Ishikawa (cell line): ENCODE results near the gene ZCCHC10.

Experiments
- CEBPB ChIP-seq: IDR thresholded peaks from 2 replicates; pipeline ENCODE4 v1.6.1; 2012
- CREB1 ChIP-seq: IDR thresholded peaks from 2 replicates; pipeline ENCODE4 v1.6.1; 2012; ENCODE audit warnings: low read depth
- EGR1 ChIP-seq: IDR thresholded peaks from 2 replicates; pipeline ENCODE4 v1.6.1; 2012
- EP300 ChIP-seq: IDR thresholded peaks from 2 replicates; pipeline ENCODE4 v1.6.1; 2012; ENCODE audit warnings: borderline replicate concordance
- FOXM1 ChIP-seq: IDR thresholded peaks from 2 replicates; pipeline ENCODE4 v1.6.1; 2012; ENCODE audit warnings: low read depth, borderline replicate concordance
- NFIC ChIP-seq: IDR thresholded peaks from 2 replicates; pipeline ENCODE4 v1.6.1; 2012
- RAD21 ChIP-seq: IDR thresholded peaks from 2 replicates; pipeline ENCODE4 v1.6.1; 2012; ENCODE audit warnings: low read depth
- REST ChIP-seq: IDR thresholded peaks from 2 replicates; pipeline ENCODE4 v1.6.1; 2012; ENCODE audit warnings: low read depth, mild to moderate bottlenecking
- TAF1 ChIP-seq: IDR thresholded peaks from 2 replicates; pipeline ENCODE4 v1.6.1; 2012; ENCODE audit warnings: low read depth, mild to moderate bottlenecking
- TCF12 ChIP-seq: IDR thresholded peaks from 2 replicates; pipeline ENCODE4 v1.6.1; 2012; ENCODE audit warnings: low read depth
- TEAD4 ChIP-seq: IDR thresholded peaks from 2 replicates; pipeline ENCODE4 v1.6.1; 2012
- USF1 ChIP-seq: IDR thresholded peaks from 2 replicates; pipeline ENCODE4 v1.6.1; 2012
- YY1 ChIP-seq: IDR thresholded peaks from 2 replicates; pipeline ENCODE4 v1.6.1; 2012; ENCODE audit warnings: low read depth
- ZBTB7A ChIP-seq: IDR thresholded peaks from 2 replicates; pipeline ENCODE4 v1.6.1; 2012; ENCODE audit warnings: low read depth
- TF ChIP-seq, protein P1 (sequence below): IDR thresholded peaks from 2 replicates; pipeline ENCODE4 v1.6.1; 2012

The ZCCHC10 gene

DNA sequence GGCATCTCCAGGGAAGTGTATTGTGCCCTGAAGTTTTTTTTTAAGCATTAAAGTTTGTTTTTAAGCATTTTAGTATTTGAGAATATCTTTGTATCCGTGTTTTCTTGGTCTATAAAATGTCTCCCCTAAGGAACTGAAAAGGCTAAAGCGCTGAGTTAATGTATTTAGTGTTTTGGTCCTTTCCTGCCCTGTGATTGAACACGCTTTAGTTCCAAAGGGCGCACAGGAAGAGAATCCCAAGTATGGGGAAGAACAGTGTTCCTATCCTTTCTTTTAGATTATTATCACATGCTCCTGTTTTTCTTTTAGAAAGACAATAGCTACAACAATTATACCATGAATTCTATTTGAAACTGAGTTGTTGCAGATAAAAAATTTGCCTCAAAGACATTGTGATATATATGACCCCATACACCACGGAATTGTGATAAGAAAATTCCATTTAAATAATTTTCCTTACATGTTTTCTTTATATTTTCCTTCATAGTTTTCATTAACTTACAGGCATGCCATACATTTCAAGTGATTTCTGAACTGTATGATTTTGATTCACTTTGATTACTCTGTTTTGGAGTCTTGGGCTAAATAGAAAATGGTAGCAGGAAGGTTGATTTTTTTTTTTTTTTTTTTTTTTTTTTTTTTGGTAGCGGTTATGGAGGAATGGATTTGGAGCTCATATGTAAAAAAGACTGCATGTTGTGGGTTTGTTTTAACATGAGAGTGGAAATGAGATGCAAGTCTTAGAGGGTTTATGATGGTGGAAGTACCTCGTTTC is 28.5 kb upstream of the ZCCHC10 start:
- TF ChIP-seq EP300 (no peak), TCF12 (no peak), USF1 (no peak), REST (no peak), YY1 (no peak), NFIC (no peak), TEAD4 (no peak), EGR1 (no peak), ZBTB7A (no peak), TAF1 (no peak), RAD21 (no peak), CEBPB (no peak), FOXM1 (no peak), CREB1 (no peak)
- TF ChIP-seq, protein P1, sequence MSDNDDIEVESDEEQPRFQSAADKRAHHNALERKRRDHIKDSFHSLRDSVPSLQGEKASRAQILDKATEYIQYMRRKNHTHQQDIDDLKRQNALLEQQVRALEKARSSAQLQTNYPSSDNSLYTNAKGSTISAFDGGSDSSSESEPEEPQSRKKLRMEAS: no peak

DNA sequence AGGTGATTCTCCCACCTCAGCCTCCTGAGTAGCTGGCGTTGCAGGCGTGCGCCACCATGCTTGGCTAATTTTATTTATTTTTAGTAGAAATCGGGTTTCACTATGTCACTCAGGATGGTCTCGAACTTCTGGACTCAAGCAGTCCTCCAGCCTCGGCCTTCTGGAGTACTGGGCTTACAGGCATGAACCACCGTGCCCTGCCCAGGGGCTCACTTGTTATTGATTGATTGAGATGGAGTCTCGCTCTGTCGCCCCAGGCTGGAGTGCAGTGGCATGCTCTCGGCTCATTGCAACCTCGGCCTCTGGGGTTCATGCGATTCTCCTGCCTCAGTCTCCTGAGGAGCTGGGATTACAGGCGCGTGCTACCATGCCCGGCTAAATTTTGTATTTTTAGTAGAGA is 27.1 kb upstream of the ZCCHC10 start:
- no peak for TF ChIP-seq REST
- TF ChIP-seq TCF12: no peak
- TF ChIP-seq ZBTB7A: no peak
- no peak for TF ChIP-seq TAF1
- TF ChIP-seq, protein P1: no peak
- TF ChIP-seq TEAD4: no peak
- no peak for TF ChIP-seq EP300

- TF ChIP-seq FOXM1 (no peak), USF1 (peak; percentile 86), TEAD4 (no peak), ZBTB7A (peak; percentile 25; the same call in 1 of the 2 replicates), RAD21 (peak; percentile 0; the same call in 1 of the 2 replicates), CREB1 (no peak), TAF1 (peak; percentile 21; the same call in 1 of the 2 replicates)
- TF ChIP-seq, protein P1: peak; percentile 87
Measured at GRCh38 chr5:133052317-133053175, 26.2 kb upstream of the ZCCHC10 start.

GRCh38 chr5:133051542-133052316 is 25.4 kb upstream of the ZCCHC10 start, which contains the start of gene HSPA4:
Gene HSPA4, plus strand, starts transcription at chr5:133052013. Its CDS starts 238 bp downstream, at chr5:133052251.
- TF ChIP-seq, protein P1: no peak; the same call in 1 of the 2 replicates
- TF ChIP-seq EP300 (no peak), EGR1 (peak; percentile 97), TEAD4 (no peak; the same call in 1 of the 2 replicates), NFIC (no peak), YY1 (peak; percentile 80), USF1 (no peak), TCF12 (peak; percentile 31), CEBPB (no peak), TAF1 (peak; percentile 94), ZBTB7A (no peak), REST (no peak), RAD21 (no peak), FOXM1 (no peak; the same call in 1 of the 2 replicates), CREB1 (peak; percentile 90)
